Measurements from ENCODE around the gene ARHGAP6. TPM values are rescaled to one million over a fixed set of nuclear protein-coding genes. Genes with fewer than 3 reads are reported as not detected.

Gene ARHGAP6
- total and polyA plus RNA-seq, 2 experiments from 2014 or later = 0.26 to 0.59 TPM

DNA sequence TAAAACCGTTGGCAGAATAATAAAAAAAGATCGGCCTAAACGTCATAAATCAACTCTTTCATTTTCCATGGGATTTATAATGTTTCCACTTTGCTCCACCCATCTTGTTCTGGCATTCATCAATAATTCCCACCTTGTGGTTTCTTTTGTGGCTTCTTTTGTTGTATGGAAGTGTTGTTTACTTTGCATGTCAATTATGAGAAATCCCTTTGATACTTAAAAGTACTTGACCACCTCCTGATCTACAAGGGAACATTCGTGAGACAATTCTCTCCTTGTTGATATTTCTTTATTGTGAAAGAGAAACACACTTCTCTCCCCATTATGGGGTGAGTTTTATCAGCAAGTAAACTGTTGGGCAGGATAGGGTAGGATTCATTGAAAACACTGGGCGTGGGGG lies 369.7 kb downstream of the ARHGAP6 start:
- Histone ChIP-seq H3F3A (replicated peaks; ENCODE audit: low read depth) (no peaks in the 10 kb centered on the region), H3K27me3 (ENCODE audit: insufficient read depth) (no peaks in the 10 kb centered on the region), H3K4me1 (ENCODE audit: insufficient read depth) (no peaks in the 10 kb centered on the region), H3K79me2 (replicated peaks; ENCODE audit: insufficient read depth) (no peaks in the 10 kb centered on the region), H3K4me3 (no peak overlapping the region), H2AFZ (no peak overlapping the region), H4K20me1 (replicated peaks; ENCODE audit: insufficient read depth) (no peaks in the 10 kb centered on the region), H3K9me2 (ENCODE audit: insufficient read depth) (no peaks in the 10 kb centered on the region), H3K27ac (ENCODE audit: low read depth) (no peak overlapping the region), H3K36me3 (ENCODE audit: insufficient read depth) (no peaks in the 10 kb centered on the region), H3K4me2 (no peak overlapping the region)
- peaks cover 12% of the 10 kb centered on the region for H3K4me1 Mint-ChIP-seq
- no peak for TF ChIP-seq STAT1 (IDR thresholded peaks at IDR 0.05; ENCODE audit: unreplicated experiment)
- TF ChIP-seq, protein P1, sequence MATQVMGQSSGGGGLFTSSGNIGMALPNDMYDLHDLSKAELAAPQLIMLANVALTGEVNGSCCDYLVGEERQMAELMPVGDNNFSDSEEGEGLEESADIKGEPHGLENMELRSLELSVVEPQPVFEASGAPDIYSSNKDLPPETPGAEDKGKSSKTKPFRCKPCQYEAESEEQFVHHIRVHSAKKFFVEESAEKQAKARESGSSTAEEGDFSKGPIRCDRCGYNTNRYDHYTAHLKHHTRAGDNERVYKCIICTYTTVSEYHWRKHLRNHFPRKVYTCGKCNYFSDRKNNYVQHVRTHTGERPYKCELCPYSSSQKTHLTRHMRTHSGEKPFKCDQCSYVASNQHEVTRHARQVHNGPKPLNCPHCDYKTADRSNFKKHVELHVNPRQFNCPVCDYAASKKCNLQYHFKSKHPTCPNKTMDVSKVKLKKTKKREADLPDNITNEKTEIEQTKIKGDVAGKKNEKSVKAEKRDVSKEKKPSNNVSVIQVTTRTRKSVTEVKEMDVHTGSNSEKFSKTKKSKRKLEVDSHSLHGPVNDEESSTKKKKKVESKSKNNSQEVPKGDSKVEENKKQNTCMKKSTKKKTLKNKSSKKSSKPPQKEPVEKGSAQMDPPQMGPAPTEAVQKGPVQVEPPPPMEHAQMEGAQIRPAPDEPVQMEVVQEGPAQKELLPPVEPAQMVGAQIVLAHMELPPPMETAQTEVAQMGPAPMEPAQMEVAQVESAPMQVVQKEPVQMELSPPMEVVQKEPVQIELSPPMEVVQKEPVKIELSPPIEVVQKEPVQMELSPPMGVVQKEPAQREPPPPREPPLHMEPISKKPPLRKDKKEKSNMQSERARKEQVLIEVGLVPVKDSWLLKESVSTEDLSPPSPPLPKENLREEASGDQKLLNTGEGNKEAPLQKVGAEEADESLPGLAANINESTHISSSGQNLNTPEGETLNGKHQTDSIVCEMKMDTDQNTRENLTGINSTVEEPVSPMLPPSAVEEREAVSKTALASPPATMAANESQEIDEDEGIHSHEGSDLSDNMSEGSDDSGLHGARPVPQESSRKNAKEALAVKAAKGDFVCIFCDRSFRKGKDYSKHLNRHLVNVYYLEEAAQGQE (IDR thresholded peaks at IDR 0.05; ENCODE audit: unreplicated experiment) = no peak
- no peak for TF ChIP-seq POLR2AphosphoS5 (IDR thresholded peaks at IDR 0.05; ENCODE audit: low read depth)
- no peak for TF ChIP-seq EZH2 (IDR thresholded peaks at IDR 0.05; ENCODE audit: low read depth, unreplicated experiment)
- TF ChIP-seq, protein P2, sequence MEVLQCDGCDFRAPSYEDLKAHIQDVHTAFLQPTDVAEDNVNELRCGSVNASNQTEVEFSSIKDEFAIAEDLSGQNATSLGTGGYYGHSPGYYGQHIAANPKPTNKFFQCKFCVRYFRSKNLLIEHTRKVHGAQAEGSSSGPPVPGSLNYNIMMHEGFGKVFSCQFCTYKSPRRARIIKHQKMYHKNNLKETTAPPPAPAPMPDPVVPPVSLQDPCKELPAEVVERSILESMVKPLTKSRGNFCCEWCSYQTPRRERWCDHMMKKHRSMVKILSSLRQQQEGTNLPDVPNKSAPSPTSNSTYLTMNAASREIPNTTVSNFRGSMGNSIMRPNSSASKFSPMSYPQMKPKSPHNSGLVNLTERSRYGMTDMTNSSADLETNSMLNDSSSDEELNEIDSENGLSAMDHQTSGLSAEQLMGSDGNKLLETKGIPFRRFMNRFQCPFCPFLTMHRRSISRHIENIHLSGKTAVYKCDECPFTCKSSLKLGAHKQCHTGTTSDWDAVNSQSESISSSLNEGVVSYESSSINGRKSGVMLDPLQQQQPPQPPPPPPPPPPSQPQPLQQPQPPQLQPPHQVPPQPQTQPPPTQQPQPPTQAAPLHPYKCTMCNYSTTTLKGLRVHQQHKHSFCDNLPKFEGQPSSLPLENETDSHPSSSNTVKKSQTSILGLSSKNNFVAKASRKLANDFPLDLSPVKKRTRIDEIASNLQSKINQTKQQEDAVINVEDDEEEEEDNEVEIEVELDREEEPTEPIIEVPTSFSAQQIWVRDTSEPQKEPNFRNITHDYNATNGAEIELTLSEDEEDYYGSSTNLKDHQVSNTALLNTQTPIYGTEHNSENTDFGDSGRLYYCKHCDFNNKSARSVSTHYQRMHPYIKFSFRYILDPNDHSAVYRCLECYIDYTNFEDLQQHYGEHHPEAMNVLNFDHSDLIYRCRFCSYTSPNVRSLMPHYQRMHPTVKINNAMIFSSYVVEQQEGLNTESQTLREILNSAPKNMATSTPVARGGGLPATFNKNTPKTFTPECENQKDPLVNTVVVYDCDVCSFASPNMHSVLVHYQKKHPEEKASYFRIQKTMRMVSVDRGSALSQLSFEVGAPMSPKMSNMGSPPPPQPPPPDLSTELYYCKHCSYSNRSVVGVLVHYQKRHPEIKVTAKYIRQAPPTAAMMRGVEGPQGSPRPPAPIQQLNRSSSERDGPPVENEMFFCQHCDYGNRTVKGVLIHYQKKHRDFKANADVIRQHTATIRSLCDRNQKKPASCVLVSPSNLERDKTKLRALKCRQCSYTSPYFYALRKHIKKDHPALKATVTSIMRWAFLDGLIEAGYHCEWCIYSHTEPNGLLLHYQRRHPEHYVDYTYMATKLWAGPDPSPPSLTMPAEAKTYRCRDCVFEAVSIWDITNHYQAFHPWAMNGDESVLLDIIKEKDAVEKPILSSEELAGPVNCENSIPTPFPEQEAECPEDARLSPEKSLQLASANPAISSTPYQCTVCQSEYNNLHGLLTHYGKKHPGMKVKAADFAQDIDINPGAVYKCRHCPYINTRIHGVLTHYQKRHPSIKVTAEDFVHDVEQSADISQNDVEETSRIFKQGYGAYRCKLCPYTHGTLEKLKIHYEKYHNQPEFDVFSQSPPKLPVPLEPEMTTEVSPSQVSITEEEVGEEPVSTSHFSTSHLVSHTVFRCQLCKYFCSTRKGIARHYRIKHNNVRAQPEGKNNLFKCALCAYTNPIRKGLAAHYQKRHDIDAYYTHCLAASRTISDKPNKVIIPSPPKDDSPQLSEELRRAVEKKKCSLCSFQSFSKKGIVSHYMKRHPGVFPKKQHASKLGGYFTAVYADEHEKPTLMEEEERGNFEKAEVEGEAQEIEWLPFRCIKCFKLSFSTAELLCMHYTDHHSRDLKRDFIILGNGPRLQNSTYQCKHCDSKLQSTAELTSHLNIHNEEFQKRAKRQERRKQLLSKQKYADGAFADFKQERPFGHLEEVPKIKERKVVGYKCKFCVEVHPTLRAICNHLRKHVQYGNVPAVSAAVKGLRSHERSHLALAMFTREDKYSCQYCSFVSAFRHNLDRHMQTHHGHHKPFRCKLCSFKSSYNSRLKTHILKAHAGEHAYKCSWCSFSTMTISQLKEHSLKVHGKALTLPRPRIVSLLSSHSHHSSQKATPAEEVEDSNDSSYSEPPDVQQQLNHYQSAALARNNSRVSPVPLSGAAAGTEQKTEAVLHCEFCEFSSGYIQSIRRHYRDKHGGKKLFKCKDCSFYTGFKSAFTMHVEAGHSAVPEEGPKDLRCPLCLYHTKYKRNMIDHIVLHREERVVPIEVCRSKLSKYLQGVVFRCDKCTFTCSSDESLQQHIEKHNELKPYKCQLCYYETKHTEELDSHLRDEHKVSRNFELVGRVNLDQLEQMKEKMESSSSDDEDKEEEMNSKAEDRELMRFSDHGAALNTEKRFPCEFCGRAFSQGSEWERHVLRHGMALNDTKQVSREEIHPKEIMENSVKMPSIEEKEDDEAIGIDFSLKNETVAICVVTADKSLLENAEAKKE (CRISPR knock-in tag; IDR thresholded peaks at IDR 0.05) = no peak
- no peak for TF ChIP-seq JUNB (IDR thresholded peaks at IDR 0.05; ENCODE audit: unreplicated experiment)
- no peak for TF ChIP-seq ZNF114 (CRISPR knock-in tag; IDR thresholded peaks at IDR 0.05)
- TF ChIP-seq NANOG (IDR thresholded peaks at IDR 0.05; ENCODE audit: borderline replicate concordance) = no peak
- ATAC-seq (no peak), DNase-seq (ENCODE audit: low spot score) (no peak)
- H3K27me3 Mint-ChIP-seq (ENCODE audit: insufficient read depth, low read depth, poor library complexity) = no peaks in the 10 kb centered on the region
- H3K36me3 Mint-ChIP-seq (ENCODE audit: low read depth) = no peaks in the 10 kb centered on the region
- H3K4me3 Mint-ChIP-seq = no peak overlapping the region
- H3K27ac Mint-ChIP-seq = no peak overlapping the region
- H3K9me3 Mint-ChIP-seq = no peaks in the 10 kb centered on the region
